Mesenchymal stem cell (in vitro differentiated cells and primary cell): ENCODE measurements around the gene ASIC2.

Experiments used
- DNase-seq: peaks from one replicate; pipeline ENCODE4 v3.0.0-alpha.2; 2013
- H2AFZ ChIP-seq: one replicate; pipeline ENCODE4 v1.6.1; 2013; ENCODE audit warnings: low read depth, mild to moderate bottlenecking, control low read depth, inconsistent platforms, low read length, moderate library complexity
- H2AK5ac ChIP-seq: 2 replicates; pipeline ENCODE4 v1.6.1; 2013; ENCODE audit warnings: low read length, moderate library complexity, mild to moderate bottlenecking, inconsistent platforms; ENCODE audit not compliant: severe bottlenecking
- H2BK120ac ChIP-seq: one replicate; pipeline ENCODE4 v1.6.1; 2013; ENCODE audit warnings: low read depth, mild to moderate bottlenecking, inconsistent platforms, low read length, moderate library complexity
- H2BK12ac ChIP-seq, 2 experiments: one replicate each; pipeline ENCODE4 v1.6.1; 2013; ENCODE audit warnings: inconsistent platforms in 2 of 2, low read length in 2 of 2, mild to moderate bottlenecking in 2 of 2, moderate library complexity in 2 of 2, control low read depth in 1 of 2
- H2BK15ac ChIP-seq: one replicate; pipeline ENCODE4 v1.6.1; 2013; ENCODE audit warnings: mild to moderate bottlenecking, low read depth, inconsistent platforms; ENCODE audit not compliant: poor library complexity, severe bottlenecking
- H2BK5ac ChIP-seq: 2 replicates; pipeline ENCODE4 v1.6.1; 2013; ENCODE audit warnings: low read depth, mild to moderate bottlenecking, low read length, control low read depth, inconsistent platforms; ENCODE audit not compliant: poor library complexity, severe bottlenecking
- H3K14ac ChIP-seq, 2 experiments: one replicate each; pipeline ENCODE4 v1.6.1; 2013; ENCODE audit warnings: inconsistent platforms in 2 of 2, low read length in 2 of 2, control low read depth in 1 of 2, mild to moderate bottlenecking in 1 of 2, moderate library complexity in 1 of 2
- H3K18ac ChIP-seq, 2 experiments: one replicate each; pipeline ENCODE4 v1.6.1; 2013; ENCODE audit warnings: inconsistent platforms in 2 of 2, low read length in 2 of 2, control low read depth in 1 of 2, low read depth in 1 of 2, mild to moderate bottlenecking in 1 of 2
- H3K23ac ChIP-seq, 2 experiments: one replicate each; pipeline ENCODE4 v1.6.1; 2013; ENCODE audit warnings: inconsistent platforms in 2 of 2, low read length in 2 of 2, mild to moderate bottlenecking in 2 of 2, moderate library complexity in 2 of 2, control low read depth in 1 of 2
- H3K27ac ChIP-seq: 2 replicates; pipeline ENCODE4 v1.5.1; 2013; ENCODE audit warnings: mild to moderate bottlenecking, moderate library complexity, low read length, control low read depth, inconsistent platforms; ENCODE audit not compliant: poor library complexity, severe bottlenecking
- H3K27me3 ChIP-seq, 2 experiments: 2 replicates each; pipeline versions ENCODE4 v1.6.1 to v1.7.0; 2013; ENCODE audit warnings: low read length in 2 of 2, mild to moderate bottlenecking in 2 of 2, moderate library complexity in 2 of 2, control low read depth in 1 of 2, inconsistent platforms in 1 of 2; ENCODE audit not compliant: control insufficient read depth in 1 of 2, insufficient read depth in 1 of 2
- H3K36me3 ChIP-seq, 2 experiments: 2 replicates each; pipeline versions ENCODE4 v1.6.1 to v1.7.0; 2013; ENCODE audit warnings: low read length in 2 of 2, control low read depth in 1 of 2, inconsistent platforms in 1 of 2, low read depth in 1 of 2, mild to moderate bottlenecking in 1 of 2; ENCODE audit not compliant: insufficient read depth in 2 of 2, control insufficient read depth in 1 of 2
- H3K4ac ChIP-seq, 2 experiments: one replicate each; pipeline ENCODE4 v1.6.1; 2013; ENCODE audit warnings: inconsistent platforms in 2 of 2, low read length in 2 of 2, mild to moderate bottlenecking in 2 of 2, moderate library complexity in 2 of 2, control low read depth in 1 of 2, low read depth in 1 of 2
- H3K4me1 ChIP-seq: 2 replicates; pipeline ENCODE4 v1.6.1; 2013; ENCODE audit warnings: low read depth, low read length, control low read depth; ENCODE audit not compliant: control insufficient read depth, insufficient read depth
- H3K4me2 ChIP-seq: 2 replicates; pipeline ENCODE4 v1.6.1; 2013; ENCODE audit warnings: low read length, mild to moderate bottlenecking, inconsistent platforms; ENCODE audit not compliant: poor library complexity, severe bottlenecking
- H3K4me3 ChIP-seq, 2 experiments: 2 replicates each; pipeline versions ENCODE4 v1.5.1 to v1.7.0; 2013; ENCODE audit warnings: low read length in 2 of 2, mild to moderate bottlenecking in 2 of 2, control low read depth in 1 of 2, low read depth in 1 of 2; ENCODE audit not compliant: insufficient read depth in 1 of 2
- H3K79me1 ChIP-seq: replicated peaks from 2 replicates; pipeline ENCODE4 v1.6.1; 2013; ENCODE audit warnings: mild to moderate bottlenecking, control low read depth, low read length, inconsistent platforms; ENCODE audit not compliant: poor library complexity, severe bottlenecking
- H3K9ac ChIP-seq: 2 replicates; pipeline ENCODE4 v1.7.0; 2013; ENCODE audit warnings: mild to moderate bottlenecking, low read length, moderate library complexity
- H3K9me3 ChIP-seq: 2 replicates; pipeline ENCODE4 v1.7.0; 2013; ENCODE audit warnings: mild to moderate bottlenecking, low read length; ENCODE audit not compliant: control insufficient read depth
- H4K8ac ChIP-seq: one replicate; pipeline ENCODE4 v1.6.1; 2013; ENCODE audit warnings: inconsistent platforms, mild to moderate bottlenecking, low read length, moderate library complexity
- H4K91ac ChIP-seq: one replicate; pipeline ENCODE4 v1.6.1; 2013; ENCODE audit warnings: mild to moderate bottlenecking, low read length, inconsistent platforms
- WGBS: methylation state at CpG from one replicate; pipeline ENCODE4 v1.1.7; 2013; ENCODE audit warnings: mixed read lengths; 5-methylcytosine and 5-hydroxymethylcytosine counted together

Gene ASIC2

DNA sequence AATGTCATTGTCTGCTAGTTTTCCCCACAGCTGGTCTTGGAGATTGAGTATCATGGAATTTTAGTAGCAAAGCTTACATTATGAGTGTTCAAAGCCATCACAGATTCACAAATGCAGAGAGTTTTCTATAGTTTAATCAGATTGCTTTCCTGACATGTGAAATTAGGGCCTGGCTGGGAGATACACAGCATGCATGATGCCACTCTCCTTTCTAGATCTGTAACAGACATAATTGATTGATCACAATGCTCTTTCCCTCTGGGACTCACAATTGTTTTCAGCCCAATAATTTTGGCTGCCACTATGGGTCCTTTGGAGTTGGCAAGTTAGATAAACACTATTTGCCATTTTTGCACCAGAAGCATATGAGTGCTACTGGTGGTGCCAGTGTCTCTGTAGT, 168.9 kb downstream of the ASIC2 start:
- Histone ChIP-seq H3K14ac (no peak overlapping the region), H4K91ac (no peak overlapping the region), H3K4me3 (no peak overlapping the region), H3K79me1 (no peaks in the 10 kb centered on the region), H3K4me1 (no peaks in the 10 kb centered on the region), H2AFZ (no peak overlapping the region), H3K9ac (no peak overlapping the region), H2BK12ac (no peak overlapping the region), H3K9me3 (no peaks in the 10 kb centered on the region), H3K4ac (no peak overlapping the region), H3K4me2 (no peak overlapping the region), H3K18ac (no peak overlapping the region), H3K23ac (no peak overlapping the region), H2BK5ac (no peak overlapping the region), H2BK15ac (no peak overlapping the region), H2AK5ac (no peak overlapping the region), H3K27me3 (peaks cover 15 to 41% of the 10 kb centered on the region in 2 experiments), H4K8ac (no peak overlapping the region), H3K27ac (no peak overlapping the region), H2BK120ac (no peak overlapping the region), H3K36me3 (no peaks in the 10 kb centered on the region)
- no peak for DNase-seq

DNA sequence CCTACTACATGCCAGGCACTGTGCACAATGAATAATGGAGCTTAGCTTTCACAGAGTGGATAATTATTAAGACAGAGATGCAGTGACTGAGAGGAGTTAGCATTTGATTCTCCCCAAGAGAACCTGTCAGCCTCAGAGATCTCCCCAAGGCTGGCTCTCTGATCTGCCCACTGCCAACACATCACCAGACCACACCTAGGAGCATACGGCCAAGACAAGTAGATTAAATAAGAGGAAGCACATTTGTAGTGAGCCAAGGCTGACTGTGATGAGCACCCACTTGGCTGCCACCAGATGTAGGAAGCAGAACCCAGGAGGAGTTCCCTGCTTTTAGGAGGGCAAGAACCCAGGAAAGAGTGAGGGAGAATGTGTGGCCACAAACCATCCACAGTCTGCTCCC, 171.3 kb downstream of the ASIC2 start:
- H3K27ac ChIP-seq: no peak overlapping the region

GRCh38 chr17:33121272-33121671, 171.8 kb downstream of the ASIC2 start:
- Histone ChIP-seq H3K36me3 (no peaks in the 10 kb centered on the region), H2AFZ (no peak overlapping the region), H3K4me3 (no peak overlapping the region), H4K8ac (no peak overlapping the region), H3K23ac (no peak overlapping the region), H3K18ac (no peak overlapping the region), H2BK15ac (no peak overlapping the region), H3K9ac (no peak overlapping the region), H4K91ac (no peak overlapping the region), H2BK5ac (no peak overlapping the region), H3K4me2 (no peak overlapping the region), H3K4ac (no peak overlapping the region), H3K27me3 (peaks cover 15 to 58% of the 10 kb centered on the region in 2 experiments), H3K4me1 (no peaks in the 10 kb centered on the region), H3K14ac (no peak overlapping the region), H3K9me3 (no peaks in the 10 kb centered on the region), H2AK5ac (no peak overlapping the region), H3K27ac (no peak overlapping the region), H2BK12ac (no peak overlapping the region), H2BK120ac (no peak overlapping the region), H3K79me1 (no peaks in the 10 kb centered on the region)
- WGBS: 100% methylated on average over 1 of the region's 2 CpGs
- DNase-seq: no peak

More for the DNA sequence above, 171.3 kb downstream of the ASIC2 start:
- no peaks in the 10 kb centered on the region for H3K79me1 ChIP-seq
- no peak overlapping the region for H4K91ac ChIP-seq
- no peak overlapping the region for H2BK120ac ChIP-seq
- no peak for DNase-seq
- no peak overlapping the region for H3K9ac ChIP-seq
- H3K36me3 ChIP-seq: no peaks in the 10 kb centered on the region
- no peak overlapping the region for H2AFZ ChIP-seq
- 100% methylated on average over 1 of the region's 1 CpG for WGBS
- no peak overlapping the region for H3K4ac ChIP-seq
- H3K4me1 ChIP-seq: no peaks in the 10 kb centered on the region
- H2AK5ac ChIP-seq: no peak overlapping the region
- no peak overlapping the region for H3K23ac ChIP-seq
- no peak overlapping the region for H2BK5ac ChIP-seq
- H3K4me2 ChIP-seq: no peak overlapping the region
- H3K18ac ChIP-seq: no peak overlapping the region
- no peak overlapping the region for H2BK15ac ChIP-seq
- H3K9me3 ChIP-seq: no peaks in the 10 kb centered on the region
- no peak overlapping the region for H3K4me3 ChIP-seq
- peaks cover 15 to 58% of the 10 kb centered on the region in 2 experiments for H3K27me3 ChIP-seq
- H2BK12ac ChIP-seq: no peak overlapping the region
- H4K8ac ChIP-seq: no peak overlapping the region
- no peak overlapping the region for H3K14ac ChIP-seq

DNA sequence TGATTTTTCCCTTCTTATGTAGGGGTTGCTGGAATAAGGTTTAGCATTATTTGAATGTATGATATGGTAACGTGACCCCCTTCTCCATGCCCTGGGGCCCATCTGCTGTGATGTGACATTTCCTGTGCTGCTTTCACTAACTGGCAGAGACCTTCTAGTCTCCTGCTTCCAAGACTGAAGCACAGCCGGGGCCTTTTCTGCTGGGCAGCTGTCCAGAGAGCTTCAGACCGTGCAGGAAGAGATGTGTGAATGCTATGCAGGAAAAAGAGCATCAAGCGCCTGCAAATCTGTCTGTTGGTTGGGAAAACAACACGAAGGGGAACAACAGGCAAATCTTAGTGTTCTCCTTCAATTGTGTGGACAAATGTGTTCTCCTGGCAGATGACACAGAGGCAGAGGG, 173.0 kb downstream of the ASIC2 start:
- 74% methylated on average over 5 of the region's 5 CpGs for WGBS
- Histone ChIP-seq H2BK12ac (no peak overlapping the region), H3K27ac (no peak overlapping the region), H2BK120ac (no peak overlapping the region), H2BK15ac (no peak overlapping the region), H3K14ac (no peak overlapping the region), H3K4ac (no peak overlapping the region), H4K91ac (no peak overlapping the region), H3K23ac (peak overlapping the region in 1 of 2 experiments; percentile 14), H3K4me1 (no peaks in the 10 kb centered on the region), H3K36me3 (no peaks in the 10 kb centered on the region), H3K79me1 (no peaks in the 10 kb centered on the region), H3K4me3 (no peak overlapping the region), H3K9ac (no peak overlapping the region), H3K18ac (no peak overlapping the region), H2AFZ (no peak overlapping the region), H3K9me3 (no peaks in the 10 kb centered on the region), H3K4me2 (no peak overlapping the region), H2BK5ac (no peak overlapping the region), H3K27me3 (peaks cover 15 to 65% of the 10 kb centered on the region in 2 experiments), H4K8ac (no peak overlapping the region), H2AK5ac (no peak overlapping the region)
- DNase-seq: no peak
